NCI-H1092 (cell line): ENCODE data around the gene PLD3.
A peak's percentile ranks its signal among the peaks of the same experiment; 100 is the strongest.

Experiments used
- DNase-seq: peaks from one replicate; lab custom pipeline; 2025; lab: John Stamatoyannopoulos, UW

Gene PLD3

GRCh38 chr19:40413291-40413845, 64.9 kb downstream of the PLD3 start, which contains the start of gene PRX:
TSS of gene PRX (minus strand) at chr19:40413378. CDS start at chr19:40407932, 5,446 bp downstream.
- no peak for DNase-seq

- DNase-seq, result no peak
These were observed 66.3 kb downstream of the PLD3 start for GRCh38 chr19:40414542-40415535.

- DNase-seq, result no peak
These were observed 67.3 kb downstream of the PLD3 start for GRCh38 chr19:40415768-40416167.

- no peak for DNase-seq
These were observed 68.6 kb downstream of the PLD3 start for GRCh38 chr19:40416918-40417642.

- DNase-seq, result no peak
These were observed 69.1 kb downstream of the PLD3 start for GRCh38 chr19:40417643-40417981.

- DNase-seq, result no peak
These were observed 69.5 kb downstream of the PLD3 start for GRCh38 chr19:40418040-40418439.

GRCh38 chr19:40419066-40419612, 70.6 kb downstream of the PLD3 start:
- DNase-seq, result no peak

GRCh38 chr19:40419780-40420179, 71.3 kb downstream of the PLD3 start:
- no peak for DNase-seq

GRCh38 chr19:40420451-40420765, 71.9 kb downstream of the PLD3 start:
- no peak for DNase-seq

GRCh38 chr19:40420766-40421765, 72.6 kb downstream of the PLD3 start:
- DNase-seq, result peak; percentile 45

- no peak for DNase-seq
These were observed 73.7 kb downstream of the PLD3 start for GRCh38 chr19:40421993-40422747.

GRCh38 chr19:40422748-40423566, 74.5 kb downstream of the PLD3 start:
- no peak for DNase-seq

- no peak for DNase-seq
These were observed 75.4 kb downstream of the PLD3 start for GRCh38 chr19:40423938-40424337.

GRCh38 chr19:40424637-40425449, 76.3 kb downstream of the PLD3 start:
- no peak for DNase-seq

GRCh38 chr19:40425450-40426287, 77.2 kb downstream of the PLD3 start, which contains the start of gene SERTAD1:
TSS of gene SERTAD1 (minus strand) at chr19:40425992. CDS start at chr19:40423546, 2,446 bp downstream.
- DNase-seq, result peak; percentile 97
